ENCODE results near the gene SH3PXD2A.

Gene SH3PXD2A

GRCh38 chr10:103683851-103684250 is 171.5 kb downstream of the SH3PXD2A start:
- no peak for DNase-seq (ENCODE audit: low read depth)

GRCh38 chr10:103682631-103683030 is 172.7 kb downstream of the SH3PXD2A start:
- DNase-seq (ENCODE audit: low read depth), result no peak

- no peak for DNase-seq (ENCODE audit: low read depth)
Observed at GRCh38 chr10:103681617-103682399, 173.6 kb downstream of the SH3PXD2A start.

GRCh38 chr10:103680869-103681236 is 174.5 kb downstream of the SH3PXD2A start:
- DNase-seq (ENCODE audit: low read depth), result no peak

- no peak for DNase-seq (ENCODE audit: low read depth)
Observed at GRCh38 chr10:103679096-103679790, 176.1 kb downstream of the SH3PXD2A start.

GRCh38 chr10:103678178-103678526 is 177.2 kb downstream of the SH3PXD2A start:
- DNase-seq (ENCODE audit: low read depth), result peak; percentile 67

- no peak for DNase-seq (ENCODE audit: low read depth)
Observed at GRCh38 chr10:103677486-103678177, 177.7 kb downstream of the SH3PXD2A start.

- no peak for DNase-seq (ENCODE audit: low read depth)
Observed at GRCh38 chr10:103676851-103677417, 178.4 kb downstream of the SH3PXD2A start.

GRCh38 chr10:103676058-103676785 is 179.2 kb downstream of the SH3PXD2A start:
- no peak for DNase-seq (ENCODE audit: low read depth)

GRCh38 chr10:103673606-103674005 is 181.8 kb downstream of the SH3PXD2A start:
- DNase-seq (ENCODE audit: low read depth), result no peak

- no peak for DNase-seq (ENCODE audit: low read depth)
Observed at GRCh38 chr10:103672345-103672744, 183.0 kb downstream of the SH3PXD2A start.

GRCh38 chr10:103671126-103671895 is 184.1 kb downstream of the SH3PXD2A start:
- DNase-seq (ENCODE audit: low read depth), result no peak

GRCh38 chr10:103669944-103670343 is 185.4 kb downstream of the SH3PXD2A start:
- DNase-seq (ENCODE audit: low read depth), result no peak

- DNase-seq (ENCODE audit: low read depth), result no peak
Observed at GRCh38 chr10:103669243-103669929, 186.0 kb downstream of the SH3PXD2A start.

- DNase-seq (ENCODE audit: low read depth), result no peak
Observed at GRCh38 chr10:103668351-103669242, 186.8 kb downstream of the SH3PXD2A start.

GRCh38 chr10:103667356-103667755 is 188.0 kb downstream of the SH3PXD2A start:
- DNase-seq (ENCODE audit: low read depth), result no peak

GRCh38 chr10:103666762-103667150 is 188.6 kb downstream of the SH3PXD2A start:
- no peak for DNase-seq (ENCODE audit: low read depth)

- no peak for DNase-seq (ENCODE audit: low read depth)
Observed at GRCh38 chr10:103666087-103666761, 189.2 kb downstream of the SH3PXD2A start.
